22Rv1 (cell line): ENCODE data around the gene CCDC28B.
A peak's percentile ranks its signal among the peaks of the same experiment; 100 is the strongest.

Experiments
- H3K27ac ChIP-seq: fragments of 450-650 bp; 2 replicates; pipeline ENCODE4 v1.5.1; 2017
- CTCF ChIP-seq: fragments of 450-650 bp; IDR thresholded peaks from 2 replicates; pipeline ENCODE4 v1.5.1; 2017; ENCODE audit warnings: mild to moderate bottlenecking
- ZFX ChIP-seq: fragments of 450-650 bp; IDR thresholded peaks from 2 replicates; pipeline ENCODE4 v1.6.1; 2017; ENCODE audit warnings: antibody characterized with exemption, borderline replicate concordance

CCDC28B gene

GRCh38 chr1:32199043-32199716, 1.2 kb upstream of the CCDC28B start:
- peak overlapping the region; percentile 80 for H3K27ac ChIP-seq
- TF ChIP-seq ZFX, result no peak
- TF ChIP-seq CTCF, result no peak

DNA sequence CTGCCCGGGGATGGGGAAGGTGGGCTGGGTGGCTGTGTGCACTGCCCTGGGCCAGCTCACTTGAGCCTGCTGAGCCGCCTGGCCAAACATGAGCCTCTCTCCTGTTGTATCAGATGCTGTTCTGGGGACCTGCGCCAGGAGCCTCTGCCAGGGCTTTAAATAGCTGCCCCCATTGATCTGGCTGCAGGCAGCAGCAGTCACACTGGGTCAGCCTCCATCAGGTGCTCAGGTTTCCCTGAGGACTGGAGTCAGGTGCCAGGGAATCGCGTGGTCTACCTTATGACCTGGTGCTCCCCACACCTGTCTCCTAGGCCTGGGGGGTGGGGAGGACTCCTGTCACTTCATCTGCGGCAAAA, 700 bp upstream of the CCDC28B start:
- H3K27ac ChIP-seq, result peak overlapping the region; percentile 80
- no peak for TF ChIP-seq ZFX
- no peak for TF ChIP-seq CTCF

DNA sequence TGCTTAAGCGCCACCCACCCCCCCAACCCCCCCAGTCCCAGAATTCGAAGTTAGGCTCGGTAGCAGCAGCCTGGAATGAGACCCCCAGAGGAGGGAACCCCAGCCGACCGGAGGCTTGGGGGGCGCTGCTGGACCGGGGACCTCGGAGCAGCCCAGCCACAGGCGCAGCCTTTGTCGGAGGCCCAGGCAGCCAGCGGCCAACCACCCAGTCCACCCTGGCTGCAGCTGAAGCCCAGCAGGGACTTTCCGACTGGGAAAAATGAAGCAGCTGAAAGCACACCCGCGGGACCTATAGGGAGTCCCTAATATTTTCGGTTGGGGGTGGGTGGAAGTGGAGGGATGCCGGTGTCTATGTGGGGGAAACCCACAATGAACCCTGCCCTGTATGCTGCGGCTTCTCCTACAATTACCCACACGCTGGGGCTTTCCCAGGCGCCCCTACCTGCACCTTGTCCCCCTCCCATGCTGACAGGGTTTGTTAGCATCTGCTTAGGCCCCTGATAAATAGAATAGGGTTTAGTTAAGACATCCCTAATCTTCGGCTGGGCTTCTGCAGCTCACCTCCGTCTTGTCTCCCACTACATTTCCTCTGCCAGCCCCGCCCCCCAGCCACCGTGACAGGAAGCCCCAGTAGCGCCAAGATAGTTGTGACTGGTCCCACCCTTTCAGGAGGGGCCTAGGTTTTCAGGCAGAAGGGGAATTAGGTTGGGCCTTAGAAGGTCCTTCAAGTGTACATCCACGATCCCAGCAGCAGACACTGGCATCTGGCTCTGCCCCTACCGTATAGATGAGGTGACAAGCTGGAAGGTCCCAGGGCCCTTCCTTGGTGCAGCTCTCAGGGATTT, 838 bp downstream of the CCDC28B start:
- H3K27ac ChIP-seq, result peak overlapping the region; percentile 80
- TF ChIP-seq ZFX (no peak), CTCF (no peak)

DNA sequence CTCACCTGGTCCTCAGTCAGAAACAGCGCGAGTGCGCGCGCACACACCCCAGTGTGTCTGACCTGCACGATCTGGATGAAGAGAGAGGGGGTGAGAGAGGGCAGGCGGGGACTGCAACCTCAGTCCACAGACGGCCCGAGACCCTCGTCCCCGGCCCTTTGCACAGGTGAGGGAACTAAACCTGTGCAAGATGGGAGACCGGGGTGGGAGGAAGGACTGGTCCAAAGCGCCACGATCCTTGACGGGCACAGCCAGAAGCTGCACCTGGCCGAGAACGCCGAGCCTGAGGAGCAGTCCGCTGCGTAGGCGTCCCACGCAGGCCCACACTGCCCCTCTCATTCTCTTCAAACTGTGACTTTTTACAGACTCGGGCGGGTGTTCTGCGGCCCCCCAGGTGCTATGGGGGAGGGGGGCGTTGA, 4.6 kb downstream of the CCDC28B start:
- peak overlapping the region; percentile 78 for H3K27ac ChIP-seq

DNA sequence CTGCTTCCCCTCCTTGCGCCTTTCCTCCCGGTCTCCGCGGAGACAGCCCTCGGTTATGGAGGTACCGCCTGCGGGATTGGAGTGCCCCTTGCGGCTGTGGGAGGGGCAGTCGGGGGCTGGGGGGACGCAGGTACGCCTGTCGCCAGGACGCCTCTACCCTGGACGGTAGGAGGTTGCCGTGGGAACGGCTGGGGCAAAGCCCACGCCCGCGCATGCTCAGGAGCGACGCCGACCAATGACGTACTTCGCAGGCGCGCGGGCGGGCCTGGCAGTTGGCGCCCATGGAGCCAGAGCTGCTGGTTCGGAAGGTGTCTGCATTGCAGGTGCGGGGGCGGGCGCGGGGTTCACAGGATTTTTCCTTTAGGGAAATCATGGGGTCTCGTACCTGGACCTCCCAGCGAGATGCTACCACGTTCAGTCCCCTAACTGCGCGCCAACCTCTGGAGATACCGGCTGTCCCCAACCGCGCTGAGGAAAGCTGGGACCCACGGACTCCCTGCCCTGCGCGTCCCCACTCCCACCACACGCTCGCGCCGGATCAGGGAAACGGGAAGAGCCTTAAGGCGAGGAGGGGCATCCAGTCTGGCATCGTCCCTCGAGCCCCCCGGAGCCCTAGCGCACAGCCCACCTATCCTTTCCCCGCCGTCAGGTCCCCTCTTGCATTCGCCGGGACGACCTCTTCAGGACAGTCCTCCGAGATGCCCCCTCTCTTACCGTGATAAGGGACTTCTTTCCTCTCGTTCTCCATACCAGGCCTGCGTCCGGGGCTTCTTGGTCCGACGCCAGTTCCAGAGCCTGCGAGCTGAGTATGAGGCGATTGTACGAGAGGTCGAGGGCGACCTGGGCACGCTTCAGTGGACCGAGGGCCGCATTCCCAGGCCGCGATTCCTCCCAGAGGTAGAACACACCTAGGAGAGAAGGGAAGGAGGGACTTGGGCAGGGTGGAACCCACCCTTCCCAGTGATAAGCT, 5.3 kb downstream of the CCDC28B start, which contains the start of gene IQCC:
TSS of gene IQCC (plus strand) at position 271 of the 970 bp plus-strand sequence. CDS start at position 282, 11 bp downstream.
- TF ChIP-seq ZFX (no peak), CTCF (no peak)
- peak within 1 kb of the TSS; percentile 78 for H3K27ac ChIP-seq

More for the DNA sequence above, 4.6 kb downstream of the CCDC28B start:
- TF ChIP-seq ZFX, result no peak
- no peak for TF ChIP-seq CTCF

- peak overlapping the region; percentile 78 for H3K27ac ChIP-seq
- TF ChIP-seq ZFX, result no peak
- no peak for TF ChIP-seq CTCF
These were observed 8.1 kb downstream of the CCDC28B start for GRCh38 chr1:32208469-32208868.
